Upper lobe of right lung (tissue), 1 donor: Measurements from ENCODE around the gene METTL6. TPM values are rescaled to one million over a fixed set of nuclear protein-coding genes. Genes with fewer than 3 reads are reported as not detected.

Source experiments
- ATAC-seq: fragments of 200-7000 bp; cut with Tn5 transposase; one replicate; pipeline ENCODE4 v1.9.1; 2020; ENCODE audit warnings: mild to moderate bottlenecking, moderate library complexity
- DNase-seq: peaks from one replicate; pipeline ENCODE4 v3.0.0-alpha.2; 2020
- H3K27ac ChIP-seq: fragments of 200-600 bp; one replicate; pipeline ENCODE4 v1.8.0; 2022
- H3K27me3 ChIP-seq: fragments of 200-600 bp; one replicate; pipeline ENCODE4 v1.8.0; 2022; ENCODE audit warnings: mild to moderate bottlenecking
- H3K36me3 ChIP-seq: fragments of 200-600 bp; one replicate; pipeline ENCODE4 v1.8.0; 2022
- H3K4me1 ChIP-seq: fragments of 200-600 bp; one replicate; pipeline ENCODE4 v1.8.0; 2022
- H3K4me3 ChIP-seq: fragments of 200-600 bp; one replicate; pipeline ENCODE4 v1.8.0; 2022; ENCODE audit warnings: mild to moderate bottlenecking
- H3K9me3 ChIP-seq: fragments of 200-600 bp; one replicate; pipeline ENCODE4 v1.8.0; 2022
- intact Hi-C: fragments of 100-400 bp; cut with DNase I; formaldehyde crosslinking; loops from one replicate; pipeline ENCODE4 v1.11.0; 2022
- total RNA-seq: library from RNA; stranded (reverse); fragmentation: NEBNext Ultra II Directional; extraction: Animal tissue kit (Norgen Biotek cat#: 25700); gene quantifications from one replicate; pipeline ENCODE4 v1.2.1, GENCODE V29; 2021
- TF ChIP-seq, protein P1 (sequence below): fragments of 200-600 bp; IDR thresholded peaks from one replicate; pipeline ENCODE4 v1.8.0; 2022; ENCODE audit warnings: antibody characterized with exemption
- donor health status: DM: no; HTN: yes; CAD: no; lungs with severe emphysema.

Gene METTL6
- total RNA-seq, 1 donor from 2014 or later: 14.4 TPM

DNA sequence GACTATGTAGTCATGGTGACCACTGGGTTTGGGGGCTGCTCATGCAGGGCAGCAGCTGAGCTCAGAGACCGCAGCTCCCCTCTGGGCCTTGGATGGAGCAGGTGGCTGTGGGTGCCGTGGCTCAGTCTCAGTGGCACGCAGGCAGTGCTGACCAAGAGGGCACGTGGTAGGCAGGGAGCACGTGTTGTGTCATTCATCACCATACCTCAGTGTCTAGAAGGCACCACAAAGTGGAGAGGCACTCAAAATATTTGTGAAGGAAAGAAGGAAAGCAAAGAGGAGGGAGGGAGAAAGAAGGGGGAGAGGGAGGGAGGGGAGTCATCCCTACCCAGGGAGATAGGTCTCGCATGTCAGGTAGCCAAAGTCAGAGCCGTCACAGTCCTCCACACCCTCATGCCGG is 26.2 kb upstream of the METTL6 start:
- H3K27me3 ChIP-seq: no peaks in the 10 kb centered on the region
- no peak overlapping the region for H3K27ac ChIP-seq
- H3K4me1 ChIP-seq: no peaks in the 10 kb centered on the region
- H3K9me3 ChIP-seq: no peaks in the 10 kb centered on the region
- H3K36me3 ChIP-seq: no peaks in the 10 kb centered on the region
- TF ChIP-seq, protein P1, sequence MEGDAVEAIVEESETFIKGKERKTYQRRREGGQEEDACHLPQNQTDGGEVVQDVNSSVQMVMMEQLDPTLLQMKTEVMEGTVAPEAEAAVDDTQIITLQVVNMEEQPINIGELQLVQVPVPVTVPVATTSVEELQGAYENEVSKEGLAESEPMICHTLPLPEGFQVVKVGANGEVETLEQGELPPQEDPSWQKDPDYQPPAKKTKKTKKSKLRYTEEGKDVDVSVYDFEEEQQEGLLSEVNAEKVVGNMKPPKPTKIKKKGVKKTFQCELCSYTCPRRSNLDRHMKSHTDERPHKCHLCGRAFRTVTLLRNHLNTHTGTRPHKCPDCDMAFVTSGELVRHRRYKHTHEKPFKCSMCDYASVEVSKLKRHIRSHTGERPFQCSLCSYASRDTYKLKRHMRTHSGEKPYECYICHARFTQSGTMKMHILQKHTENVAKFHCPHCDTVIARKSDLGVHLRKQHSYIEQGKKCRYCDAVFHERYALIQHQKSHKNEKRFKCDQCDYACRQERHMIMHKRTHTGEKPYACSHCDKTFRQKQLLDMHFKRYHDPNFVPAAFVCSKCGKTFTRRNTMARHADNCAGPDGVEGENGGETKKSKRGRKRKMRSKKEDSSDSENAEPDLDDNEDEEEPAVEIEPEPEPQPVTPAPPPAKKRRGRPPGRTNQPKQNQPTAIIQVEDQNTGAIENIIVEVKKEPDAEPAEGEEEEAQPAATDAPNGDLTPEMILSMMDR: no peak
- intact Hi-C loops: no loop called here
- no peak for DNase-seq
- ATAC-seq: no peak
- no peak overlapping the region for H3K4me3 ChIP-seq

DNA sequence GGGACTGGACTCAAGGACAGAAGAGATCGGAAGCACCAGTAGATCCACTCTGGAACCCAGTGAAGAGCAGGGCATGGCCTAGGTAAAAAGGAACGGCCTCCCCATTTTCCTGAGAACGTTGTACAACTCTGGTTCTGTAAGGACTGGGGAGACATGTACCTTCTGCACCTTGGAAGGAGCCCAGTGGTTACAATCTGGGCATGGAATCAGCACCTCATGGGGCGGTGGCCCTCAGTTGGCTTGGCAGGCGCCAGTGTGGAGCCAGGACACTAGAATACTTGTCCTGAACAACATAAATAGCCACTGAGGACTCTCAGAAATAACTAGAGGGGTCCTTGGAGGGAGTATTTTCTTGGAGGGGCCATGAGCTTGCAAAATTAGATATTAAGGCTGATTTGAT is 25.6 kb upstream of the METTL6 start:
- no peaks in the 10 kb centered on the region for H3K4me1 ChIP-seq
- DNase-seq (no peak), ATAC-seq (no peak)
- no peak overlapping the region for H3K4me3 ChIP-seq
- TF ChIP-seq, protein P1: no peak
- no peaks in the 10 kb centered on the region for H3K36me3 ChIP-seq
- intact Hi-C loops: no loop called here
- no peaks in the 10 kb centered on the region for H3K27me3 ChIP-seq
- H3K27ac ChIP-seq: no peak overlapping the region
- no peaks in the 10 kb centered on the region for H3K9me3 ChIP-seq

DNA sequence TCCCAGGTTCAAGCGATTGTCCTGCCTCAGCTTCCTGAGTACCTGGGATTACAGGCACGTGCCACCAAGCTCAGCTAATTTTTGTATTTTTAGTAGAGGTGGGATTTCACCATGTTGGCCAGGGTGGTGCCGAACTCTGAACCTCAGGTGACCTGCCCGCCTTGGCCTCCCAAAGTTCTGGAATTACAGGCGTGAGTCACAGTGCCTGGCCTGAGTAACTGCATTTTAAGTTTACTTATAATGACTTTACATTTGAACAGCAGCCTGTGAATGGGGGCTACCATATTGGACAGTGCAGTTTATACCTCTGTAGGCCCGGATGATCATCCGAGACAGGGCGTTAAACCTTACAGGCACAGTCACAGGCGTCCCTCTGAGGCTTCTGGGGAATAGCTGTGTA is 24.8 kb upstream of the METTL6 start:
- TF ChIP-seq, protein P1: no peak
- H3K27ac ChIP-seq: no peak overlapping the region
- DNase-seq (no peak), ATAC-seq (no peak)
- H3K4me3 ChIP-seq: no peak overlapping the region
- intact Hi-C loops: no loop called here
- no peaks in the 10 kb centered on the region for H3K27me3 ChIP-seq
- no peaks in the 10 kb centered on the region for H3K36me3 ChIP-seq
- H3K4me1 ChIP-seq: no peaks in the 10 kb centered on the region
- H3K9me3 ChIP-seq: no peaks in the 10 kb centered on the region

DNA sequence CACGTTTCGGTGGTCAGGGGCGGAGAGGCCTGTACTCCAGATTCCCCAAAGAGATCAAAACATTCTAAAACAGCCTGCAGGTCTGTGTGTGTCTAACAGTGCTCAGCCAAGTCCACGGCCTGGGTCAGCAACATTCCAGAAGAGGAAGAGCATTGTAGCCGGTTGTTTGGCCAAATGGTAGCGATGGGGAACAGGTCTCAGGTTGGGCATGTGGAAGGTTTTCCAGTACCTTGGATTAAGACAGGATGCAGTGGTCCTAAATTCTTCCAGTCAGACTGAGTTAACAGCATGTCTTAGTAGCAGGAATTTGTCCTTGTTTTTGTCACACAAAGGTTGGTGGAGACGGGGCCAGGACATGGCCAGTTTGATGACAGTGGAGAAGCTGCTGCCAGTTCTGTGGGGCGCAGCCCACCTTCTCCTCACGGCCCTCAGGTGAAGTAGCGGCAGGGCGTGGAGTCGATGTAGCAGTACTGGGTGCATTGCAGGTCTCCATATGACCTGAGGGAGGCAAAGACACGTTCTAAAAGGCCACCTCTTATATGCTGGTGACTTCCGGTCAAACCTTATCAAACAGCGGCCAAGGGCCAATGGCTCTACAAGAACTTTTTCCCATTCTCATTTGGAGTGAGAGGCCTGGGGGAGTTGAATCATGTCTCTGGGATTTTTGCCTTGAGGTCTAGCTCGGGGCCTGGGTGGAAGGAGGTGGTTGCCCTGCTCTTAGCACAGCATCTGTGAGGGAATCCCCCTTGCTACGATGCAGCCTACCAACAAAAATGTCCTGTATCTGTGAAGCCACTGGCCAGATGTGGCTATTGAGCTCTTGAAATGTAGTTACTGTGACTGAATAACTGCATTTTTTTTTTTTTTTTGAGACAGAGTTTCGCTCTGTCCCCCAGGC is 24.1 kb upstream of the METTL6 start:
- Histone ChIP-seq H3K27ac (no peak overlapping the region), H3K4me3 (no peak overlapping the region), H3K27me3 (no peaks in the 10 kb centered on the region), H3K9me3 (no peaks in the 10 kb centered on the region), H3K4me1 (no peaks in the 10 kb centered on the region), H3K36me3 (no peaks in the 10 kb centered on the region)
- intact Hi-C loops: no loop called here
- no peak for DNase-seq
- TF ChIP-seq, protein P1: no peak
- ATAC-seq: no peak

DNA sequence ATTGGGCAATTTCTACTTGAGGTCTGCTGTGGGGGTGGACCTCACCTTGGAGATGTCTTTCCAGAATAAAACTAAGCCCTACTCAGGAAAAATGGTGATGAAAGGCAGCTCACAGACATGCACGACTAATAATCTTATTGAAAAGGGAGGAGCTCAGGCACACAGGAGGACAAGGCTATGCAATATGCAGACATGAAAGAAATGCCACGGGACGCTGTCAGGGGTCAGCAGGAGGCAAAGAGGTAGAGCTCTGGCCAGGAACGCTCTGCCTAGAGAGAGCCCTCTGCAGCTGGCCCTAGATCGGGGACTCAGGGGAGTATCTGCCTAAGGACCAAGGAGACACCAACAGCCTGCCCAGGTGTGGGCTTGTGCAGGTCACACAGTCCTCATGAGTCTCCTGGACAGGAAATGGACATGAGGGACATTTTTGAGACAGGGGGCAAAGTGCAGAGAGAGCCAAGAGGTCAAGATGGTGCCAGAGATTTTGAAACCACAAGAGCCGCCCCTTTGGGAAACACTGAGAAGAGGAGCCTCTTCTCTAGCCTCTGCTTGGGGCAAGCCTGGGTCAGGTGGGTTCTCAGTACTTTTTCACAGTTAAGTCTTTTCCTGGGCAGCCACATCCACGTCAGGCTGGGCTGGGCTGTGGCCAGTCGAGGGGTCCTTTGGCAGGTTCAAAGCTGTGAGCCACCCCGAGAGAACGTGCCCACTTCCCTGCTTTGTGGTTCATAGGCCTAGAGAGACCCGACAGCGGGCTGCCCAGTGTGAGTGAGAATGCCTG is 23.3 kb upstream of the METTL6 start:
- TF ChIP-seq, protein P1: no peak
- ATAC-seq (no peak), DNase-seq (no peak)
- no peaks in the 10 kb centered on the region for H3K9me3 ChIP-seq
- no peaks in the 10 kb centered on the region for H3K36me3 ChIP-seq
- no peaks in the 10 kb centered on the region for H3K27me3 ChIP-seq
- intact Hi-C loops: no loop called here
- H3K4me3 ChIP-seq: no peak overlapping the region
- no peak overlapping the region for H3K27ac ChIP-seq
- H3K4me1 ChIP-seq: no peaks in the 10 kb centered on the region
